Glutamatergic neuron (in vitro differentiated cells): ENCODE results near the gene TIMM22. TPM values are rescaled to one million over a fixed set of nuclear protein-coding genes. Genes with fewer than 3 reads are reported as not detected.

ENCODE experiments used
- DNase-seq: peaks from one replicate; pipeline ENCODE4 v3.0.0; 2022
- H3K27ac Mint-ChIP-seq: one replicate; pipeline ENCODE4 v1.8.0; 2020; ENCODE audit warnings: mild to moderate bottlenecking, mixed read lengths, inconsistent platforms; ENCODE audit not compliant: unreplicated experiment
- H3K27me3 Mint-ChIP-seq: one replicate; pipeline ENCODE4 v1.8.0; 2020; ENCODE audit warnings: mild to moderate bottlenecking, moderate library complexity, mixed read lengths, inconsistent platforms; ENCODE audit not compliant: unreplicated experiment
- H3K36me3 Mint-ChIP-seq: one replicate; pipeline ENCODE4 v1.8.0; 2020; ENCODE audit warnings: mild to moderate bottlenecking, mixed read lengths, inconsistent platforms; ENCODE audit not compliant: unreplicated experiment
- H3K4me1 Mint-ChIP-seq: one replicate; pipeline ENCODE4 v1.8.0; 2020; ENCODE audit warnings: mild to moderate bottlenecking, low read depth, mixed read lengths, inconsistent platforms; ENCODE audit not compliant: unreplicated experiment
- H3K4me3 Mint-ChIP-seq: one replicate; pipeline ENCODE4 v1.8.0; 2020; ENCODE audit warnings: mild to moderate bottlenecking, mixed read lengths, inconsistent platforms; ENCODE audit not compliant: unreplicated experiment
- H3K9me3 Mint-ChIP-seq: one replicate; pipeline ENCODE4 v1.8.0; 2020; ENCODE audit warnings: mild to moderate bottlenecking, moderate library complexity, mixed read lengths, inconsistent platforms; ENCODE audit not compliant: unreplicated experiment
- CTCF ChIP-seq: fragments of 200-600 bp; sonication (generic); IDR thresholded peaks from one replicate; pipeline ENCODE4 v1.5.0; 2021; ENCODE audit not compliant: partially characterized antibody, unreplicated experiment
- total RNA-seq: library from RNA; stranded (reverse); fragmentation: NEBNext Ultra II Directional; extraction: Animal tissue kit (Norgen Biotek cat#: 25700); gene quantifications from one replicate; pipeline ENCODE4 v1.2.1, GENCODE V29; 2021; ENCODE audit not compliant: unreplicated experiment

TIMM22 gene
- total RNA-seq, 1 donor from 2014 or later = 22.0 TPM

DNA sequence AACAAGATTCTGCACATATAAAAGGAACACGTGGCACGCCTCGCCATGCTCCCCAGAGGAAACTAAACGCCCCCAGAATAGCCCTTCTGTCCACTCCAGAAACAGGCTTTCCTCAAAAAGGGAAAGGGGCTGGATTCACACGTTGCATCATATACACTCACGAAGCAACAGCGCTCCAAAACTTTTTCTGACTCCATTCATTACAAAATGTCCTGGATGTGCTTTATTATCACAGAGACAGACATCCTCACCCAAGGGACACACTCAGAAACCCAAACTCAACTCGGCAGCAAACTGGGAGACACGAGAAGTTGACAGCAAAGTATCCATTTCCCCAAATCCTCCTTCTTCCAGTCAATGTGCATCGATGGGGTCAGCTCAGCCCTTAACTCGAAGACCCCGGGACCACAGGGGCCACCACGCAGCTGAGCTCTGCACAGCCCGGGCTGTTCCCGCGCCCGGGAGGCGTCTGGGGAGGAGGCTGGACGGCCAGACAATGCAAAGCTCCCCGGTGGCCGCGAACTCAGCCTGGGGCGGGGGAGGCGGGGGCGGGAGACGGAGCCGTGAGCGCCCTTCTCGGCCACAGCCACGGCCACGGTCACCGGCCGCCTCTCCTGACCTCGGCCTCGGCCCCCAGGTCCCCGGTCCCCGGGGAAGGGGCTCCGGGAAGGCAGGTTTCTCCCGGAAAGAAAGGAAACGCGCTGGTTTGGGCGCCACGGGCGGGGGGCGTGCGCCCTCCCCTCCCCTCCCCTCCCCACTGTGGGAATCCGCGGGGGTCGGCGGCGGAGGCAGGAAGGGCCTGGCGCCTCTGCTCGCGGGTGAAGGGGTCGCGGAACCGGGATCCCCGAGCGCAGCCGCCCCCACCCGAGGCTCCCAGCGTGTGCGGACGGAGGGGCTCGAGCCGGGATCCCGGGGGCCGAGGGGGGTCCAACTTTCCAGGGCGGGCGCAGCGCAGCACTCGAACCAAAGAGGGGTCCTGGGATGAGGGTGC, 18.5 kb upstream of the TIMM22 start:
- Mint-ChIP-seq H3K36me3 (no peaks in the 10 kb centered on the region), H3K4me1 (peaks cover 27% of the 10 kb centered on the region), H3K27ac (peak overlapping the region; percentile 92), H3K4me3 (peak overlapping the region; percentile 94), H3K9me3 (peaks cover 14% of the 10 kb centered on the region), H3K27me3 (peaks cover 4% of the 10 kb centered on the region)
- DNase-seq = peak; percentile 81
- TF ChIP-seq CTCF = peak; percentile 18

GRCh38 chr17:979212-979538, 17.8 kb upstream of the TIMM22 start:
- DNase-seq = no peak
- H3K36me3 Mint-ChIP-seq = no peaks in the 10 kb centered on the region
- peaks cover 4% of the 10 kb centered on the region for H3K27me3 Mint-ChIP-seq
- no peak overlapping the region for H3K27ac Mint-ChIP-seq
- H3K4me3 Mint-ChIP-seq = no peak overlapping the region
- peaks cover 16% of the 10 kb centered on the region for H3K9me3 Mint-ChIP-seq
- H3K4me1 Mint-ChIP-seq = peaks cover 26% of the 10 kb centered on the region
- no peak for TF ChIP-seq CTCF

- peaks cover 16% of the 10 kb centered on the region for H3K9me3 Mint-ChIP-seq
- peak within 1 kb of the TSS; percentile 92 for H3K4me3 Mint-ChIP-seq
- peak; percentile 95 for DNase-seq
- TF ChIP-seq CTCF = no peak
- H3K27ac Mint-ChIP-seq = peak within 1 kb of the TSS; percentile 93
- H3K4me1 Mint-ChIP-seq = peaks cover 24% of the 10 kb centered on the region
- H3K36me3 Mint-ChIP-seq = no peaks in the 10 kb centered on the region
- H3K27me3 Mint-ChIP-seq = peaks cover 4% of the 10 kb centered on the region
Observed at GRCh38 chr17:979539-980405, 17.2 kb upstream of the TIMM22 start, which contains the start of gene NXN. Gene NXN, minus strand, starts transcription at chr17:979776.

DNA sequence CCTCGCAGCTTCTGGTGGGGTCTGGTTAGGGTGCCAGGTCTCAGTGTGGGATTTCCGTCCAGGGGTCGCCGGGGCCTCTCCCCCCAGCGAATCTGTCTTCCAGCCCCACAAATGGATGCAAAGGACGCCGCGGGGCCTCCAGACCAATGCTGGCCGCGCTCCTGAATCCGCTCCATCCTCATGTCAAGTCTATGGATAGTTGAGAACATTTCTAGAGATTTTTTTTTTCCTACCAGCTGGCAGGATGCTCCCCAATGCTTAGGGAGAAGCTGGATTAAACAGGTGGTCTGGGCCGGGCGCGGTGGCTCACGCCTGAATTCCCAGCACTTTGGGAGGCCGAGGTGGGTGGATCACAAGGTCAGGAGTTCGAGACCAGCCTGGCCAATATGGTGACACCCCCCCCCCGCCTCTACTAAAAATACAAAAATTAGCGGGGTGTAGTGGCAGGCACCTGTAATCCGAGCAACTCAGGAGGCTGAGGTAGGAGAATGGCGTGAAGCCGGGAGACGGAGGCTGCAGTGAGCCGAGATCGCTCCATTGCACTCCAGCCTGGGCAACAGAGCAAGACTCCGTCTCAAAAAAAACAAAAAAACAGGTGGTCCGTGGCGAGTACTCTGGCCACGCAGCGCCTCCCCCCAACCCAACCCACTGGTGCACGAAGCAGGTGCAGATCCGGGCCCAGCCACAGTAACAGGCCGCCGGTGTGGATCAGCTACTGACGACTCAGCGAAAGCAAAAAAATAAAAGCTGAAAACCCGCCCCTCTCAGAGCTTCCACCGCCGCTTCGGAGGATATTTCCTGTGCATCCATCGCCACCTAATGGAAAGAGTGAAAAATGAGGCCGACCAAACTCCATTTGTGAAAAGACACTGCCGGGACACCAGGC, 16.3 kb upstream of the TIMM22 start:
- Mint-ChIP-seq H3K4me1 (peaks cover 18% of the 10 kb centered on the region), H3K36me3 (no peaks in the 10 kb centered on the region), H3K9me3 (peaks cover 16% of the 10 kb centered on the region), H3K4me3 (peak overlapping the region; percentile 92), H3K27me3 (peaks cover 4% of the 10 kb centered on the region), H3K27ac (peak overlapping the region; percentile 93)
- peak; percentile 71 for DNase-seq
- TF ChIP-seq CTCF = peak; percentile 58
